Breast epithelium (tissue), 4 donors: ENCODE data around the gene PDYN. TPM values are rescaled to one million over a fixed set of nuclear protein-coding genes. Genes with fewer than 3 reads are reported as not detected.
A peak's percentile ranks its signal among the peaks of the same experiment; 100 is the strongest.

ENCODE experiments used
- DNase-seq, 2 donors: peaks; one replicate each; pipeline ENCODE4 v3.0.0-alpha.2; 2019; ENCODE audit warnings: low spot score in 2 of 2
- H3K27ac ChIP-seq, 2 donors: fragments of 200-600 bp; sonication (generic) in 1 of 2; one replicate each; pipeline ENCODE4 v1.5.1; 2016 to 2019; ENCODE audit warnings: mild to moderate bottlenecking in 1 of 2
- H3K27me3 ChIP-seq, 2 donors: fragments of 200-600 bp; sonication (generic) in 1 of 2; one replicate each; pipeline versions ENCODE4 v1.5.1 to v1.6.0; 2017 to 2019; ENCODE audit warnings: control low read depth in 1 of 2, mild to moderate bottlenecking in 1 of 2
- H3K36me3 ChIP-seq: fragments of 200-600 bp; one replicate; pipeline ENCODE4 v1.5.1; 2019
- H3K4me1 ChIP-seq, 2 donors: fragments of 200-600 bp; sonication (generic); one replicate each; pipeline ENCODE4 v1.5.1; 2016 to 2019; ENCODE audit warnings: control low read depth in 1 of 2
- H3K4me3 ChIP-seq, 3 donors: fragments of 200-600 bp; sonication (generic); 1 replicate in 2 of 3; 2 replicates in 1 of 3; pipeline ENCODE4 v1.5.1; 2016 to 2019; ENCODE audit warnings: mild to moderate bottlenecking in 3 of 3, moderate library complexity in 2 of 3
- H3K9me3 ChIP-seq, 2 donors: fragments of 200-600 bp; sonication (generic) in 1 of 2; one replicate each; pipeline ENCODE4 v1.5.1; 2016 to 2019; ENCODE audit warnings: control low read depth in 1 of 2
- CTCF ChIP-seq, 3 donors: fragments of 450-650 bp; IDR thresholded peaks; one replicate each; pipeline ENCODE4 v1.5.1; 2016 to 2017; ENCODE audit warnings: antibody characterized with exemption in 3 of 3, mild to moderate bottlenecking in 3 of 3, moderate library complexity in 3 of 3
- POLR2A ChIP-seq: fragments of 450-650 bp; IDR thresholded peaks from one replicate; pipeline ENCODE4 v1.6.1; 2016; ENCODE audit warnings: antibody characterized with exemption, mild to moderate bottlenecking, moderate library complexity
- POLR2AphosphoS5 ChIP-seq, 3 donors: sonication (generic); formaldehyde crosslinking; IDR thresholded peaks; one replicate each; pipeline ENCODE4 v1.6.1; 2017; ENCODE audit warnings: antibody characterized with exemption in 3 of 3
- intact Hi-C: fragments of 100-400 bp; cut with DNase I; formaldehyde crosslinking; loops from one replicate; pipeline ENCODE4 v1.15.1; 2023; ENCODE audit warnings: low total_unique reads
- total RNA-seq, 3 donors: library from RNA; depleted of rRNA; stranded (reverse); fragments of >200 nt; gene quantifications; one replicate each; pipeline ENCODE4 v1.1.0, GENCODE V29; 2016

Gene PDYN
- total RNA-seq, 3 donors from 2014 or later, result not detected

GRCh38 chr20:1941226-1941625 lies 52.6 kb downstream of the PDYN start:
- DNase-seq, result peak; percentile 52 to 91
- H3K9me3 ChIP-seq, result no peaks in the 10 kb centered on the region
- peak overlapping the region in 1 of 3 donors; percentile 41 for H3K4me3 ChIP-seq
- no peaks in the 10 kb centered on the region for H3K27me3 ChIP-seq
- intact Hi-C loops, result loop anchor here (5.0 kb wide), 1 partner anchor 876 kb away; the partner anchor contains the start of gene TMEM239
- H3K4me1 ChIP-seq, result peaks cover 0 to 7% of the 10 kb centered on the region in 2 donors
- no peaks in the 10 kb centered on the region for H3K36me3 ChIP-seq
- no peak for TF ChIP-seq POLR2A
- no peak for TF ChIP-seq CTCF (IDR thresholded peaks at IDR 0.05)
- TF ChIP-seq POLR2AphosphoS5 (IDR thresholded peaks at IDR 0.05), result peak in 1 of 3 donors; percentile 54
- peak overlapping the region; percentile 36 to 52 for H3K27ac ChIP-seq

- Histone ChIP-seq H3K27me3 (no peaks in the 10 kb centered on the region), H3K4me3 (no peak overlapping the region), H3K9me3 (no peaks in the 10 kb centered on the region), H3K27ac (peak overlapping the region in 1 of 2 donors; percentile 15), H3K36me3 (no peaks in the 10 kb centered on the region), H3K4me1 (peaks cover 0 to 7% of the 10 kb centered on the region in 2 donors)
- TF ChIP-seq CTCF (IDR thresholded peaks at IDR 0.05), result no peak
- no peak for DNase-seq
- intact Hi-C loops, result loop anchor here (5.0 kb wide), 1 partner anchor 877 kb away; the partner anchor contains the start of gene TMEM239
Observed at GRCh38 chr20:1940581-1940980, 53.3 kb downstream of the PDYN start.

GRCh38 chr20:1939270-1939595 lies 54.6 kb downstream of the PDYN start:
- no peak overlapping the region for H3K27ac ChIP-seq
- TF ChIP-seq CTCF (IDR thresholded peaks at IDR 0.05) (no peak), POLR2AphosphoS5 (IDR thresholded peaks at IDR 0.05) (no peak), POLR2A (no peak)
- intact Hi-C loops, result no loop called here
- no peak overlapping the region for H3K4me3 ChIP-seq
- peaks cover 0 to 4% of the 10 kb centered on the region in 2 donors for H3K4me1 ChIP-seq
- no peaks in the 10 kb centered on the region for H3K36me3 ChIP-seq
- DNase-seq, result no peak
- no peaks in the 10 kb centered on the region for H3K27me3 ChIP-seq
- no peaks in the 10 kb centered on the region for H3K9me3 ChIP-seq

GRCh38 chr20:1938464-1939269 lies 55.2 kb downstream of the PDYN start:
- Histone ChIP-seq H3K36me3 (no peaks in the 10 kb centered on the region), H3K27ac (no peak overlapping the region), H3K27me3 (no peaks in the 10 kb centered on the region), H3K4me3 (no peak overlapping the region), H3K4me1 (no peaks in the 10 kb centered on the region), H3K9me3 (no peaks in the 10 kb centered on the region)
- TF ChIP-seq CTCF (IDR thresholded peaks at IDR 0.05) (no peak), POLR2AphosphoS5 (IDR thresholded peaks at IDR 0.05) (no peak), POLR2A (no peak)
- intact Hi-C loops, result no loop called here
- no peak for DNase-seq

- no peaks in the 10 kb centered on the region for H3K4me1 ChIP-seq
- DNase-seq, result no peak
- no peak overlapping the region for H3K27ac ChIP-seq
- no peak overlapping the region for H3K4me3 ChIP-seq
- intact Hi-C loops, result no loop called here
- no peaks in the 10 kb centered on the region for H3K9me3 ChIP-seq
- no peaks in the 10 kb centered on the region for H3K36me3 ChIP-seq
- TF ChIP-seq CTCF (IDR thresholded peaks at IDR 0.05) (no peak), POLR2A (no peak), POLR2AphosphoS5 (IDR thresholded peaks at IDR 0.05) (no peak)
- no peaks in the 10 kb centered on the region for H3K27me3 ChIP-seq
Observed at GRCh38 chr20:1937316-1937976, 56.4 kb downstream of the PDYN start.
